ENCODE measurements around the gene CEP164.

DNA sequence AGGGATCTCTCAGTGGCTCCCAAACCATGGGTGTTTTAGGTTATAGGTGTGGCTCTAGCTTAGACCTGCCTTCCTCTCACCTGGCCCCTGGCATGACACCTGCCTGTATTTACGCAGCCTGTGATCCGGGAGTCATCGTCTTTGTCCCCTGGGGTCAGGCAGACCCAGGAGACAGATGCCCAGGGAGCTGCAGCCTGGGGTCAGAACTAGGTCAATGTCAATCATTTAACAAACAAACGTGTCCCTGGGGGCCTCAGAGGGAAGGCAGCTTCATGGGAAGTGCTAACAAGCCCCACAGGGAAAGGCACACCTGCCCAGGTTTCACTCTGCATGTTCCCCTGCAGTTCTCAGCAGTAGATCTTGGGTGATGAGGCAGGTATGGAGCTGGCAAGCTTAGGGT lies 24.6 kb upstream of the CEP164 start:
- TF ChIP-seq, protein P1, sequence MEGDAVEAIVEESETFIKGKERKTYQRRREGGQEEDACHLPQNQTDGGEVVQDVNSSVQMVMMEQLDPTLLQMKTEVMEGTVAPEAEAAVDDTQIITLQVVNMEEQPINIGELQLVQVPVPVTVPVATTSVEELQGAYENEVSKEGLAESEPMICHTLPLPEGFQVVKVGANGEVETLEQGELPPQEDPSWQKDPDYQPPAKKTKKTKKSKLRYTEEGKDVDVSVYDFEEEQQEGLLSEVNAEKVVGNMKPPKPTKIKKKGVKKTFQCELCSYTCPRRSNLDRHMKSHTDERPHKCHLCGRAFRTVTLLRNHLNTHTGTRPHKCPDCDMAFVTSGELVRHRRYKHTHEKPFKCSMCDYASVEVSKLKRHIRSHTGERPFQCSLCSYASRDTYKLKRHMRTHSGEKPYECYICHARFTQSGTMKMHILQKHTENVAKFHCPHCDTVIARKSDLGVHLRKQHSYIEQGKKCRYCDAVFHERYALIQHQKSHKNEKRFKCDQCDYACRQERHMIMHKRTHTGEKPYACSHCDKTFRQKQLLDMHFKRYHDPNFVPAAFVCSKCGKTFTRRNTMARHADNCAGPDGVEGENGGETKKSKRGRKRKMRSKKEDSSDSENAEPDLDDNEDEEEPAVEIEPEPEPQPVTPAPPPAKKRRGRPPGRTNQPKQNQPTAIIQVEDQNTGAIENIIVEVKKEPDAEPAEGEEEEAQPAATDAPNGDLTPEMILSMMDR (conservative IDR thresholded peaks at IDR 0.05; ENCODE audit: low read depth, low read length) = no peak
- TF ChIP-seq EZH2 (IDR thresholded peaks at IDR 0.05; ENCODE audit: low read length, unreplicated experiment) = no peak

All from PC-3 (cell line).